ENCODE data around the gene TRAPPC2B.

Gene TRAPPC2B
- 2.2 to 13.0 (median 4.0) reads per million in 9 experiments for total RNA-seq

- DNase-seq = peak; percentile 96 to 99 (median 97)
- Mint-ChIP-seq H3K4me3 (peak within 1 kb of the TSS; percentile 76 to 86), H3K9me3 (peaks cover 4 to 11% of the 10 kb centered on the region in 2 donors), H3K27ac (peak within 1 kb of the TSS; percentile 97 to 99), H3K36me3 (ENCODE audit: insufficient read depth) (peaks cover 18% of the 10 kb centered on the region), H3K4me1 (ENCODE audit: low read depth in 2 of 2) (peaks cover 15 to 16% of the 10 kb centered on the region in 2 donors), H3K27me3 (no peaks in the 10 kb centered on the region)
- peak; percentile 91 for ATAC-seq (replicated peaks)
These were observed at the start of gene TRAPPC2B, which contains the start of gene ZNF547 for GRCh38 chr19:57362997-57363687. TRAPPC2B (plus strand) TSS chr19:57363551; CDS start chr19:57364834, 1,283 bp downstream. ZNF547 (plus strand) TSS chr19:57363551; CDS start chr19:57368556, 5,005 bp downstream.

GRCh38 chr19:57314146-57314545, 49.2 kb upstream of the TRAPPC2B start:
- peaks cover 2 to 4% of the 10 kb centered on the region in 2 donors for H3K4me1 Mint-ChIP-seq (ENCODE audit: low read depth in 2 of 2)
- H3K9me3 Mint-ChIP-seq = peaks cover 0 to 2% of the 10 kb centered on the region in 2 donors
- H3K4me3 Mint-ChIP-seq = no peak overlapping the region
- peaks cover 1% of the 10 kb centered on the region for H3K36me3 Mint-ChIP-seq (ENCODE audit: insufficient read depth)
- DNase-seq (no peak), ATAC-seq (replicated peaks) (no peak)
- H3K27me3 Mint-ChIP-seq = peaks cover 45 to 49% of the 10 kb centered on the region in 2 donors
- H3K27ac Mint-ChIP-seq = no peak overlapping the region

GRCh38 chr19:57317503-57317902, 45.8 kb upstream of the TRAPPC2B start:
- ATAC-seq (replicated peaks) (no peak), DNase-seq (no peak)
- Mint-ChIP-seq H3K4me3 (no peak overlapping the region), H3K27me3 (peaks cover 45 to 49% of the 10 kb centered on the region in 2 donors), H3K36me3 (ENCODE audit: insufficient read depth) (peaks cover 14% of the 10 kb centered on the region), H3K9me3 (peaks cover 0 to 14% of the 10 kb centered on the region in 2 donors), H3K27ac (no peak overlapping the region), H3K4me1 (ENCODE audit: low read depth in 2 of 2) (peaks cover 18 to 23% of the 10 kb centered on the region in 2 donors)

GRCh38 chr19:57319869-57320179, 43.5 kb upstream of the TRAPPC2B start:
- DNase-seq (no peak), ATAC-seq (replicated peaks) (peak; percentile 1)
- Mint-ChIP-seq H3K27ac (peak overlapping the region; percentile 94 to 99), H3K27me3 (peaks cover 32 to 37% of the 10 kb centered on the region in 2 donors), H3K4me1 (ENCODE audit: low read depth in 2 of 2) (peaks cover 18 to 27% of the 10 kb centered on the region in 2 donors), H3K4me3 (peak overlapping the region; percentile 90 to 93), H3K9me3 (peaks cover 0 to 14% of the 10 kb centered on the region in 2 donors), H3K36me3 (ENCODE audit: insufficient read depth) (peaks cover 31% of the 10 kb centered on the region)

GRCh38 chr19:57320180-57321084, 42.9 kb upstream of the TRAPPC2B start, which contains the start of gene ZNF543:
ZNF543 (plus strand) TSS chr19:57320472; CDS start chr19:57320854, 382 bp downstream.
- DNase-seq = peak; percentile 87 to 90 (median 88)
- ATAC-seq (replicated peaks) = peak; percentile 95
- H3K36me3 Mint-ChIP-seq (ENCODE audit: insufficient read depth) = peaks cover 34% of the 10 kb centered on the region

GRCh38 chr19:57321116-57321515, 42.2 kb upstream of the TRAPPC2B start:
- ATAC-seq (replicated peaks) (no peak), DNase-seq (no peak)
- Mint-ChIP-seq H3K36me3 (ENCODE audit: insufficient read depth) (peaks cover 38% of the 10 kb centered on the region), H3K4me1 (ENCODE audit: low read depth in 2 of 2) (peaks cover 18 to 27% of the 10 kb centered on the region in 2 donors), H3K9me3 (peaks cover 0 to 14% of the 10 kb centered on the region in 2 donors), H3K27me3 (peaks cover 19 to 24% of the 10 kb centered on the region in 2 donors), H3K27ac (peak overlapping the region; percentile 94 to 99), H3K4me3 (peak overlapping the region; percentile 90 to 93)

More at GRCh38 chr19:57320180-57321084, 42.9 kb upstream of the TRAPPC2B start, which contains the start of gene ZNF543:
- Mint-ChIP-seq H3K27ac (peak within 1 kb of the TSS; percentile 94 to 99), H3K4me3 (peak within 1 kb of the TSS; percentile 90 to 93), H3K4me1 (ENCODE audit: low read depth in 2 of 2) (peaks cover 18 to 27% of the 10 kb centered on the region in 2 donors), H3K9me3 (peaks cover 0 to 14% of the 10 kb centered on the region in 2 donors), H3K27me3 (peaks cover 25 to 31% of the 10 kb centered on the region in 2 donors)

GRCh38 chr19:57321751-57322150, 41.6 kb upstream of the TRAPPC2B start:
- peaks cover 0 to 14% of the 10 kb centered on the region in 2 donors for H3K9me3 Mint-ChIP-seq
- DNase-seq = no peak
- ATAC-seq (replicated peaks) = no peak
- H3K27ac Mint-ChIP-seq = peak overlapping the region in 1 of 2 donors; percentile 94
- H3K27me3 Mint-ChIP-seq = peaks cover 12 to 18% of the 10 kb centered on the region in 2 donors
- peaks cover 42% of the 10 kb centered on the region for H3K36me3 Mint-ChIP-seq (ENCODE audit: insufficient read depth)
- H3K4me3 Mint-ChIP-seq = peak overlapping the region; percentile 36 to 90
- H3K4me1 Mint-ChIP-seq (ENCODE audit: low read depth in 2 of 2) = peaks cover 18 to 27% of the 10 kb centered on the region in 2 donors

GRCh38 chr19:57324992-57325391, 38.4 kb upstream of the TRAPPC2B start:
- Mint-ChIP-seq H3K4me1 (ENCODE audit: low read depth in 2 of 2) (peaks cover 14 to 22% of the 10 kb centered on the region in 2 donors), H3K27ac (no peak overlapping the region), H3K9me3 (peaks cover 4 to 11% of the 10 kb centered on the region in 2 donors), H3K4me3 (no peak overlapping the region), H3K27me3 (no peaks in the 10 kb centered on the region), H3K36me3 (ENCODE audit: insufficient read depth) (peaks cover 50% of the 10 kb centered on the region)
- DNase-seq = no peak
- ATAC-seq (replicated peaks) = no peak

- Mint-ChIP-seq H3K27me3 (no peaks in the 10 kb centered on the region), H3K36me3 (ENCODE audit: insufficient read depth) (peaks cover 40% of the 10 kb centered on the region), H3K9me3 (peaks cover 0 to 4% of the 10 kb centered on the region in 2 donors), H3K4me3 (no peak overlapping the region), H3K27ac (no peak overlapping the region), H3K4me1 (ENCODE audit: low read depth in 2 of 2) (no peaks in the 10 kb centered on the region)
- no peak for ATAC-seq (replicated peaks)
- no peak for DNase-seq
These were observed 35.4 kb upstream of the TRAPPC2B start for GRCh38 chr19:57327993-57328392.

GRCh38 chr19:57334191-57334590, 29.2 kb upstream of the TRAPPC2B start:
- H3K27me3 Mint-ChIP-seq = no peaks in the 10 kb centered on the region
- no peak overlapping the region for H3K27ac Mint-ChIP-seq
- H3K4me3 Mint-ChIP-seq = no peak overlapping the region
- peaks cover 1 to 8% of the 10 kb centered on the region in 2 donors for H3K9me3 Mint-ChIP-seq
- no peak for ATAC-seq (replicated peaks)
- H3K4me1 Mint-ChIP-seq (ENCODE audit: low read depth in 2 of 2) = no peaks in the 10 kb centered on the region
- H3K36me3 Mint-ChIP-seq (ENCODE audit: insufficient read depth) = peaks cover 4% of the 10 kb centered on the region
- DNase-seq = no peak

GRCh38 chr19:57338877-57339276, 24.5 kb upstream of the TRAPPC2B start:
- no peaks in the 10 kb centered on the region for H3K4me1 Mint-ChIP-seq (ENCODE audit: low read depth in 2 of 2)
- H3K9me3 Mint-ChIP-seq = peaks cover 1 to 16% of the 10 kb centered on the region in 2 donors
- ATAC-seq (replicated peaks) = no peak
- H3K36me3 Mint-ChIP-seq (ENCODE audit: insufficient read depth) = no peaks in the 10 kb centered on the region
- H3K4me3 Mint-ChIP-seq = no peak overlapping the region
- no peak for DNase-seq
- no peaks in the 10 kb centered on the region for H3K27me3 Mint-ChIP-seq
- no peak overlapping the region for H3K27ac Mint-ChIP-seq

- Mint-ChIP-seq H3K4me1 (ENCODE audit: low read depth in 2 of 2) (no peaks in the 10 kb centered on the region), H3K4me3 (no peak overlapping the region), H3K9me3 (peaks cover 3 to 8% of the 10 kb centered on the region in 2 donors), H3K36me3 (ENCODE audit: insufficient read depth) (no peaks in the 10 kb centered on the region), H3K27ac (no peak overlapping the region), H3K27me3 (peaks cover 4 to 16% of the 10 kb centered on the region in 2 donors)
- ATAC-seq (replicated peaks) = no peak
- no peak for DNase-seq
These were observed 20.8 kb upstream of the TRAPPC2B start for GRCh38 chr19:57342582-57342981.

- no peak overlapping the region for H3K27ac Mint-ChIP-seq
- ATAC-seq (replicated peaks) (no peak), DNase-seq (no peak)
- H3K4me3 Mint-ChIP-seq = no peak overlapping the region
- peaks cover 4 to 18% of the 10 kb centered on the region in 2 donors for H3K27me3 Mint-ChIP-seq
- H3K4me1 Mint-ChIP-seq (ENCODE audit: low read depth in 2 of 2) = peaks cover 24 to 29% of the 10 kb centered on the region in 2 donors
- peaks cover 12% of the 10 kb centered on the region for H3K36me3 Mint-ChIP-seq (ENCODE audit: insufficient read depth)
- peaks cover 12 to 27% of the 10 kb centered on the region in 2 donors for H3K9me3 Mint-ChIP-seq
These were observed 15.2 kb upstream of the TRAPPC2B start for GRCh38 chr19:57348136-57348535.
